Smooth muscle cell (in vitro differentiated cells): ENCODE results near the gene PRXL2B. TPM values are rescaled to one million over a fixed set of nuclear protein-coding genes. Genes with fewer than 3 reads are reported as not detected.

Experiments
- DNase-seq: peaks from one replicate; lab custom pipeline; 2025; ENCODE audit not compliant: unreplicated experiment; lab: John Stamatoyannopoulos, UW
- H2AFZ ChIP-seq: fragments of 200-600 bp; sonication (generic); 2 replicates; pipeline ENCODE4 v1.6.0; 2016; ENCODE audit warnings: antibody characterized with exemption, low read depth, mild to moderate bottlenecking
- H3F3A ChIP-seq: fragments of 200-600 bp; sonication (generic); 2 replicates; pipeline ENCODE4 v1.6.0; 2017; ENCODE audit warnings: antibody characterized with exemption, low read depth
- H3K27ac ChIP-seq: fragments of 200-600 bp; sonication (generic); 2 replicates; pipeline ENCODE4 v1.5.1; 2016; ENCODE audit warnings: low read depth, mild to moderate bottlenecking
- H3K27me3 ChIP-seq: fragments of 200-600 bp; sonication (generic); 2 replicates; pipeline ENCODE4 v1.6.1; 2016; ENCODE audit warnings: low read depth, mild to moderate bottlenecking
- H3K36me3 ChIP-seq: fragments of 200-600 bp; sonication (generic); 2 replicates; pipeline ENCODE4 v1.5.1; 2016; ENCODE audit warnings: low read depth
- H3K4me1 ChIP-seq: fragments of 200-600 bp; sonication (generic); 2 replicates; pipeline ENCODE4 v1.5.1; 2016; ENCODE audit warnings: low read depth
- H3K4me2 ChIP-seq: fragments of 200-600 bp; sonication (generic); 2 replicates; pipeline ENCODE4 v1.6.0; 2016; ENCODE audit warnings: mild to moderate bottlenecking
- H3K4me3 ChIP-seq: fragments of 200-600 bp; sonication (generic); 2 replicates; pipeline ENCODE4 v1.5.1; 2016; ENCODE audit warnings: mild to moderate bottlenecking
- H3K79me2 ChIP-seq: fragments of 200-600 bp; sonication (generic); 2 replicates; pipeline ENCODE4 v1.6.0; 2016; ENCODE audit warnings: low read depth, mild to moderate bottlenecking
- H3K9ac ChIP-seq: fragments of 200-600 bp; sonication (generic); 2 replicates; pipeline ENCODE4 v1.6.0; 2016; ENCODE audit warnings: low read depth
- H3K9me3 ChIP-seq: fragments of 200-600 bp; sonication (generic); replicated peaks from 2 replicates; pipeline ENCODE4 v1.5.1; 2016; ENCODE audit warnings: low read depth
- H4K20me1 ChIP-seq: fragments of 200-600 bp; sonication (generic); 2 replicates; pipeline ENCODE4 v1.6.0; 2016; ENCODE audit warnings: low read depth
- WGBS: methylation state at CpG from one replicate; pipeline ENCODE4 v1.1.7; 2016; ENCODE audit warnings: low lambda C conversion rate; 5-methylcytosine and 5-hydroxymethylcytosine counted together
- polyA plus RNA-seq: library from polyadenylated mRNA; unstranded; fragments of >200 nt; fragmentation: Nextera tagmentation; extraction: Ambion mirVana; gene quantifications from 2 replicates; pipeline ENCODE4 v1.2.1, GENCODE V29; 2016
- total RNA-seq: library from RNA; depleted of rRNA; stranded (reverse); fragments of >200 nt; gene quantifications from 2 replicates; pipeline ENCODE4 v1.2.3, GENCODE V29; 2014
- TF ChIP-seq, protein P1 (sequence below): fragments of 200-600 bp; sonication (generic); IDR thresholded peaks from 2 replicates; pipeline ENCODE4 v1.5.1; 2017; ENCODE audit warnings: borderline replicate concordance, mild to moderate bottlenecking, antibody characterized with exemption; ENCODE audit not compliant: insufficient read depth, poor library complexity, severe bottlenecking

The PRXL2B gene
- total and polyA plus RNA-seq, 2 experiments from 2014 or later: 18.4 to 27.4 TPM

DNA sequence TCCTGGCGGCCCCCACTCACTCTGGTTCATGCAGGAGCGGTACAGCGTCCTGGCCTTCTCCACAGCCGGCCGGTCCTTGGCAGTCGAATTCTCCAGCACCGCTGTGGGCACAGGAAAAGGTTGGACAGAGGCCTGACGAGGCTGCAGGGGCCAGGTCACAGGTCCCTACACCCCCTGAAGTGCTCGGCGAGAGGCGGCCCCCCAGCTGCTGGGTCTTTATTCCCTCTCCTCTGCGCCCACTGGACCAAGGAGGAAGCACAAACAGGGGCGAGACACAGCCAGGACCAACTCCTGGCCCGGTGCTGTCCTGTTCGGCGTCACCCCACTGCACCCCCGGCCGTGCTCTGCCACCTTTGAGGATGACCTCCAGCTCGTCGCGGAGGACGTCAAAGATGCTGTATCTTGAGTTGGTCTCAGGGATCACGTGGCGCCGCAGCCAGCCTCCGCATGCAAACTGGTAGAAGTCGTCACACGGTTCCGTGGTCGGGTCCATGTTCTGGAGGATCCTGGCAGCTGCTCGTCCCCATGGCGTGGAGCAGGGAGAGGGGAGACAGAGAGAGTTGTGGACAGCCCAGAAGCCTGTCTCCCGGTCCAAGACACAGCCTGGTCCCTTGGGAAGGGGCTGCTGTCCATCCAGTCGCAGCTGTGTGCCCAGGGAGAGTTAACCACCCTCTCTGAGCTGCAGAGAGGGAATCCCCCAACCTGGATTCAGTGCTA is 22.9 kb downstream of the PRXL2B start:
- H3K4me3 ChIP-seq: no peak overlapping the region
- no peak overlapping the region for H3K27ac ChIP-seq
- TF ChIP-seq, protein P1, sequence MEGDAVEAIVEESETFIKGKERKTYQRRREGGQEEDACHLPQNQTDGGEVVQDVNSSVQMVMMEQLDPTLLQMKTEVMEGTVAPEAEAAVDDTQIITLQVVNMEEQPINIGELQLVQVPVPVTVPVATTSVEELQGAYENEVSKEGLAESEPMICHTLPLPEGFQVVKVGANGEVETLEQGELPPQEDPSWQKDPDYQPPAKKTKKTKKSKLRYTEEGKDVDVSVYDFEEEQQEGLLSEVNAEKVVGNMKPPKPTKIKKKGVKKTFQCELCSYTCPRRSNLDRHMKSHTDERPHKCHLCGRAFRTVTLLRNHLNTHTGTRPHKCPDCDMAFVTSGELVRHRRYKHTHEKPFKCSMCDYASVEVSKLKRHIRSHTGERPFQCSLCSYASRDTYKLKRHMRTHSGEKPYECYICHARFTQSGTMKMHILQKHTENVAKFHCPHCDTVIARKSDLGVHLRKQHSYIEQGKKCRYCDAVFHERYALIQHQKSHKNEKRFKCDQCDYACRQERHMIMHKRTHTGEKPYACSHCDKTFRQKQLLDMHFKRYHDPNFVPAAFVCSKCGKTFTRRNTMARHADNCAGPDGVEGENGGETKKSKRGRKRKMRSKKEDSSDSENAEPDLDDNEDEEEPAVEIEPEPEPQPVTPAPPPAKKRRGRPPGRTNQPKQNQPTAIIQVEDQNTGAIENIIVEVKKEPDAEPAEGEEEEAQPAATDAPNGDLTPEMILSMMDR: no peak
- H3K9me3 ChIP-seq: no peaks in the 10 kb centered on the region
- H3K4me2 ChIP-seq: no peak overlapping the region
- no peaks in the 10 kb centered on the region for H3K4me1 ChIP-seq
- H3F3A ChIP-seq: no peaks in the 10 kb centered on the region
- 90% methylated on average over 34 of the region's 34 CpGs for WGBS
- H4K20me1 ChIP-seq: no peaks in the 10 kb centered on the region
- no peak overlapping the region for H3K9ac ChIP-seq
- H3K27me3 ChIP-seq: no peaks in the 10 kb centered on the region
- H3K79me2 ChIP-seq: no peaks in the 10 kb centered on the region
- DNase-seq: no peak
- H3K36me3 ChIP-seq: no peaks in the 10 kb centered on the region
- H2AFZ ChIP-seq: no peak overlapping the region

DNA sequence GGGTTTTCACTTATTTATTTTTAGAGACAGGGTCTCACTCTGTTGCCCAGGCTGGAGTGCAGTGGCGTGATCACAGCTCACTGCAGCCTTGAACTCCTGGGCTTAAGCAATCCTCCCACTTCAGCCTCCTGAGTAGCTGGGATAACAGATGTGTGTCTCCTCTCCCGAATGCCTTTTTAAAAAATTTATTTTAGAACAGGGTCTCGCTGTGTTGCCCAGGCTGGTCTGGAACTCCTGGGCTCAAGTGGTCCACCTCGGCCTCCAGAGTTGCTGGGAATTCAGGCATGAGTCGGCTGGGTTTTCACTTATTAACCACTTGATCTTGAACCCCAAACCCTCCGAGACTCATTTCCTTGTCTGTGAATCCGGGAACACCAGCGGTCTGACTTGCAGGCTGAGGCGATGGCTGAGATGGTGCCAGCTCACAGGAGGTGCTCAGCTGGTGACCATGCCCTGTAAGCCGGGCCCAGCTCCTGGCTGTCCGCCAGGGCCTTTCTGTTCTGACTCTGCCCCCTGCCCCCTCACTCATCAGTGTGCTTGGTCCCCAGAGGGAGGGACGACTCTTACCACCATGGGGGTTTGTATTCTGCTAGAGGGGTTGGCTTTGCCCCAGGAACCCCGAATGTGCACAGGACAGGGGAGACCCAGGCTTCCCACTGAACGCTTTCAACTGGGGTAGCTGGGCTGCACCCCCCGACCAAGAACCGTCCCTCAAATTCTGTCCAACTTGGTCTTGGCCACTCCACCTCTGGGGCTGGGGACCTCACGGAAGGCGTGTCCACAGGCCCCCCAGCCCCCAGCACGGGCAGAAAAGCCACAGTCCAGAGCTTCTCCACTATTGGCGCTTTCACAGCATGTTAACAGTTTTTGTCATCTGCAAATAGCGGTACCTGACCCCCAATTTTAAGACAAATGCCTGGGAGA is 23.7 kb downstream of the PRXL2B start:
- TF ChIP-seq, protein P1: no peak
- Histone ChIP-seq H3K27ac (no peak overlapping the region), H4K20me1 (no peaks in the 10 kb centered on the region), H3K79me2 (no peaks in the 10 kb centered on the region), H3K36me3 (no peaks in the 10 kb centered on the region), H3K4me1 (no peaks in the 10 kb centered on the region), H3K27me3 (no peaks in the 10 kb centered on the region), H3F3A (no peaks in the 10 kb centered on the region), H3K9me3 (no peaks in the 10 kb centered on the region), H3K4me3 (peak overlapping the region; percentile 24), H3K9ac (no peak overlapping the region), H2AFZ (peak overlapping the region; percentile 10), H3K4me2 (peak overlapping the region; percentile 68)
- DNase-seq: no peak
- WGBS: 87% methylated on average over 21 of the region's 21 CpGs

DNA sequence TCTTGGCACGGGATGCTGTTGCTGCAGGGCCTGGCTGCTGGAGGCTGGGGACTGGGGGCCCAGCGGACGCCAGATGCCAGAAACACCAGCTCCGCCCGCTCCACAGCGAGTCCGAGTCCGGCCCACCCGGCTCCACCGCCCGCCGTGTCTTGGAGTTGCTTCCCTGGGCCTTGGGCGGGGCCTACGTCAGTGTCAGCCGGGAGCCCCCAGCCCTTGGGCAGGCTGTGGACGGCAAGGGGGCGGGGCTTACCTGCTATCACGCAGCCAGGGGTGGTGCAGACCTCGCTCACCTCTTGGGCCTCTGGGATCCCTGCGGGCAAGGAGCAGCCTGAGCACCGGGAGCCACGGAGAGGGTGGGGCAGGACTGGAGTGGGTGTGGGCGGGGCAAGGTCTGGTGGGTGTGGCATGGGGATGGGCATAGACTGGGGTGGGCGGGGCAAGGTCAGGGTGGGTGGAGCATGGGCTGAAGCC is 24.5 kb downstream of the PRXL2B start:
- WGBS: 13% methylated on average over 23 of the region's 24 CpGs
- TF ChIP-seq, protein P1: no peak
- no peaks in the 10 kb centered on the region for H3K27me3 ChIP-seq
- no peaks in the 10 kb centered on the region for H4K20me1 ChIP-seq
- H3K27ac ChIP-seq: no peak overlapping the region
- H3K9ac ChIP-seq: no peak overlapping the region
- no peaks in the 10 kb centered on the region for H3K4me1 ChIP-seq
- H3K36me3 ChIP-seq: no peaks in the 10 kb centered on the region
- H3K4me3 ChIP-seq: peak overlapping the region; percentile 24
- H3F3A ChIP-seq: no peaks in the 10 kb centered on the region
- DNase-seq: peak; percentile 47
- peak overlapping the region; percentile 68 for H3K4me2 ChIP-seq
- H3K9me3 ChIP-seq: no peaks in the 10 kb centered on the region
- peak overlapping the region; percentile 10 for H2AFZ ChIP-seq
- H3K79me2 ChIP-seq: no peaks in the 10 kb centered on the region
